Chondrocyte (in vitro differentiated cells): ENCODE measurements around the gene LACRT. TPM values are rescaled to one million over a fixed set of nuclear protein-coding genes. Genes with fewer than 3 reads are reported as not detected.

Experiments
- DNase-seq: peaks from one replicate; pipeline ENCODE4 v3.0.0; 2021; ENCODE audit warnings: mixed read lengths, low spot score
- H3K27ac Mint-ChIP-seq: one replicate; pipeline ENCODE4 v1.8.0; 2021; ENCODE audit warnings: mild to moderate bottlenecking, moderate library complexity, mixed read lengths; ENCODE audit not compliant: unreplicated experiment
- H3K27me3 Mint-ChIP-seq: 2 replicates; pipeline ENCODE4 v1.8.0; 2021; ENCODE audit warnings: low read depth, mixed read lengths
- H3K36me3 Mint-ChIP-seq: 2 replicates; pipeline ENCODE4 v1.8.0; 2021; ENCODE audit warnings: low read depth, mixed read lengths
- H3K4me1 Mint-ChIP-seq: 2 replicates; pipeline ENCODE4 v1.8.0; 2021; ENCODE audit warnings: low read depth, mild to moderate bottlenecking, mixed read lengths
- H3K4me3 Mint-ChIP-seq: one replicate; pipeline ENCODE4 v1.8.0; 2021; ENCODE audit warnings: mild to moderate bottlenecking, moderate library complexity, mixed read lengths; ENCODE audit not compliant: unreplicated experiment
- H3K9me3 Mint-ChIP-seq: 2 replicates; pipeline ENCODE4 v1.8.0; 2021; ENCODE audit warnings: low read depth, mixed read lengths
- total RNA-seq: library from RNA; stranded (reverse); gene quantifications from 3 replicates; pipeline ENCODE4 v1.2.1, GENCODE V29; 2021
- TF ChIP-seq, protein P1 (sequence below): fragments of 200-600 bp; sonication (generic); IDR thresholded peaks from 2 replicates; pipeline ENCODE4 v1.5.0; 2021; ENCODE audit warnings: antibody characterized with exemption, mild to moderate bottlenecking, moderate library complexity

The LACRT gene
- total RNA-seq, 1 donor from 2014 or later: not detected

DNA sequence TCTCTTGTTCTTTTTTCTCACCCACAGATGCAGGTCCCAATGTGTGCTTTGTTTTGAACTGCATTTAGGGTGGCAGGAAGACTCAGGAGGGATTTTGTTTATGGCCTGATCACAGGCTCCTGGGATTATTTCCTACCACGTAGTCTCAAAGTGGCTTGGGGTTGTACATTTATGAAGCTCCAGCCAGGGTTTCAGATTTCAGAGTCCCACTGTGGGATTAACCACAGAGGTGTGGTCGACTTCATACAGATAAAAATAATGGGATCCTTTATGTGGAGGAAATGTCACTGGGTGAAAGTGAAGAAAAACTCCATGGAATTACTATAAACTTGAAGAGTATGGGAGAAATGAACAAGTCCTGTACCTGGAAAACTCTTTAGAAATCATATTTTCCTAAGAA, 32.0 kb downstream of the LACRT start:
- no peak for DNase-seq
- Mint-ChIP-seq H3K27ac (no peak overlapping the region), H3K36me3 (no peaks in the 10 kb centered on the region), H3K4me1 (no peaks in the 10 kb centered on the region), H3K27me3 (peaks cover 34% of the 10 kb centered on the region), H3K4me3 (no peak overlapping the region), H3K9me3 (peaks cover 6% of the 10 kb centered on the region)
- TF ChIP-seq, protein P1, sequence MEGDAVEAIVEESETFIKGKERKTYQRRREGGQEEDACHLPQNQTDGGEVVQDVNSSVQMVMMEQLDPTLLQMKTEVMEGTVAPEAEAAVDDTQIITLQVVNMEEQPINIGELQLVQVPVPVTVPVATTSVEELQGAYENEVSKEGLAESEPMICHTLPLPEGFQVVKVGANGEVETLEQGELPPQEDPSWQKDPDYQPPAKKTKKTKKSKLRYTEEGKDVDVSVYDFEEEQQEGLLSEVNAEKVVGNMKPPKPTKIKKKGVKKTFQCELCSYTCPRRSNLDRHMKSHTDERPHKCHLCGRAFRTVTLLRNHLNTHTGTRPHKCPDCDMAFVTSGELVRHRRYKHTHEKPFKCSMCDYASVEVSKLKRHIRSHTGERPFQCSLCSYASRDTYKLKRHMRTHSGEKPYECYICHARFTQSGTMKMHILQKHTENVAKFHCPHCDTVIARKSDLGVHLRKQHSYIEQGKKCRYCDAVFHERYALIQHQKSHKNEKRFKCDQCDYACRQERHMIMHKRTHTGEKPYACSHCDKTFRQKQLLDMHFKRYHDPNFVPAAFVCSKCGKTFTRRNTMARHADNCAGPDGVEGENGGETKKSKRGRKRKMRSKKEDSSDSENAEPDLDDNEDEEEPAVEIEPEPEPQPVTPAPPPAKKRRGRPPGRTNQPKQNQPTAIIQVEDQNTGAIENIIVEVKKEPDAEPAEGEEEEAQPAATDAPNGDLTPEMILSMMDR: no peak

DNA sequence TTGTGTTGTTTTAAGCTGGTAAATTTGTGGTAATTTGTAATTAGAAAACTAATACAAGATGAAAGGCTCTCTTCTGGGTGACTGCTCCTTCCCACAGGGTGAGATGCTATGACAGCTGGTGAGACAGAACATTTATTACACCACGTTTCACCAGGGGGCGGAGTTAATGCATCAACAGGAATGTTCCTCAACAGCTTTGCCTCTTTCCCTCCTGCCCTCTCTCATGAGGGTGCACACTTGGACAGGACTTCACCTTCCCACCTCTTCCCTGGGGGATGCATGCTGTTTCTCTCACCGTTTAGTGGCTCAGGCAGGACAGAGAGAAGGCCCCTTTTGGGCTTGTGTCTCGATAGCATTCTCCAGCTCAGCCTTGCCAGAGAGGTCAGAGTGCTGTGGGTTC, 32.9 kb downstream of the LACRT start:
- Mint-ChIP-seq H3K4me1 (no peaks in the 10 kb centered on the region), H3K27me3 (peaks cover 30% of the 10 kb centered on the region), H3K9me3 (peaks cover 6% of the 10 kb centered on the region), H3K27ac (no peak overlapping the region), H3K4me3 (no peak overlapping the region), H3K36me3 (no peaks in the 10 kb centered on the region)
- TF ChIP-seq, protein P1: no peak
- DNase-seq: no peak

DNA sequence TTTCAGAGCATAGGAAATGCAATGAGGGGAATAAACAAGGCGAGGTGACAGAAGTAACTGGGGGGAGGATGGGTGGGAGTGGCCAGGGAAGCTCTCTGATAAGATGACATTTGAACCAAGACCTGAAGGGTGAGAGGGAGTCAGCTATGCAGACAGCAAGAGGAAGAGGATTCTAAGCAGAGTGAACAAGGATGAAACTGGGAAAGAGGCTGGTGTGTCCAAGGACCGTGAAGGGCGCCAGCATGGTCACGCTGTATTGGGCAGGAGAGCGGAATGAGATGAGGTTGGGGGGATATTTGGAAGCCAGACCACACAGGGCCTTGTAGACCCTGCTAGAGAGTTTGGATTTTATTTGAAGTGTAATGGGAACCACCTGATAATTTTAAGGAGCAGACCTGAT, 35.7 kb downstream of the LACRT start:
- peaks cover 3% of the 10 kb centered on the region for H3K4me1 Mint-ChIP-seq
- H3K27ac Mint-ChIP-seq: no peak overlapping the region
- H3K27me3 Mint-ChIP-seq: peaks cover 46% of the 10 kb centered on the region
- DNase-seq: no peak
- H3K4me3 Mint-ChIP-seq: no peak overlapping the region
- TF ChIP-seq, protein P1: no peak
- H3K9me3 Mint-ChIP-seq: peaks cover 6% of the 10 kb centered on the region
- H3K36me3 Mint-ChIP-seq: no peaks in the 10 kb centered on the region

DNA sequence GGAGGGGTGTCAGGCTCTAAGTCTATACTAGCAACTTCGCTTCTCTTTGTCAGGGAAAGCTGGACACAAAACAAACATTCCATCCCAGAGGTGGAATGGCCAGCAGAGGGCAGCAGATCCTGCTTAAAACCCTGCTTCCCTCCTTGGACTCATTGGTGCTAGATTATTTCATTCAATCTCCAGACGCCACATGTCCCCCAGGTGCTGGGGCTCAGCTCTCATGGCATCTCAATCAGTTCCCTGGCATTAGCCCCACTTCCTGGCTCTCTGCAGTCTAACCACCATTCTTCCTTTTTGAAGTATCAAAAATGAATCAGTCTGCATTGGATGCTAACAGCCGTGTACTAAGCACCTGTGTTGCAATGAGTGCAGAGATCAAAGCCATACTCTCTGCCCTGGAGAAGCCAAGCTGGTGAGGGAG, 38.2 kb downstream of the LACRT start:
- DNase-seq: no peak
- H3K4me3 Mint-ChIP-seq: no peak overlapping the region
- H3K4me1 Mint-ChIP-seq: peaks cover 3% of the 10 kb centered on the region
- TF ChIP-seq, protein P1: peak; percentile 88
- H3K36me3 Mint-ChIP-seq: no peaks in the 10 kb centered on the region
- no peaks in the 10 kb centered on the region for H3K9me3 Mint-ChIP-seq
- H3K27ac Mint-ChIP-seq: no peak overlapping the region
- H3K27me3 Mint-ChIP-seq: peaks cover 58% of the 10 kb centered on the region

DNA sequence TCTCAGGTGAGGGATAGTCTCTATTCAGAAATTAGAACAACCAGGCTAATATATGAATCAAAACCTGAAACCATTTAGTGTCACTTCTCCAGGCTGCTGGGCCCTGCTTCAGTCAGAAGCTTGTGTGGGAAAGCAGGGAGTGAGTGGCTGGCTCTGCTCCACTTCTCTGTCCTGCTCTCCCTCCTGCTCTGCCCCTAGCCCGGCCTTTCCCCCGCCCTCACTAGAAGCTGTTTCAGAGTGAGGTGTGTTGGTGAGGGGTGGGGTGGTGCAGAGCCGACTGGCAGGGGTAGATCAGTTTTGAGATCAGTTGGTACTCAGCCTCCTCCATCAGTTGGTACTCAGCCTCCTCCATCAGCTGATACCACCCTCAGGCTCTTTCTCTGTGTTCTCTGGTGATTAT, 39.2 kb downstream of the LACRT start:
- TF ChIP-seq, protein P1: no peak
- Mint-ChIP-seq H3K27ac (no peak overlapping the region), H3K4me3 (no peak overlapping the region), H3K36me3 (no peaks in the 10 kb centered on the region), H3K27me3 (peaks cover 63% of the 10 kb centered on the region), H3K4me1 (peaks cover 3% of the 10 kb centered on the region), H3K9me3 (no peaks in the 10 kb centered on the region)
- DNase-seq: no peak
